ENCODE measurements around the gene C2orf49.

C2orf49 gene

DNA sequence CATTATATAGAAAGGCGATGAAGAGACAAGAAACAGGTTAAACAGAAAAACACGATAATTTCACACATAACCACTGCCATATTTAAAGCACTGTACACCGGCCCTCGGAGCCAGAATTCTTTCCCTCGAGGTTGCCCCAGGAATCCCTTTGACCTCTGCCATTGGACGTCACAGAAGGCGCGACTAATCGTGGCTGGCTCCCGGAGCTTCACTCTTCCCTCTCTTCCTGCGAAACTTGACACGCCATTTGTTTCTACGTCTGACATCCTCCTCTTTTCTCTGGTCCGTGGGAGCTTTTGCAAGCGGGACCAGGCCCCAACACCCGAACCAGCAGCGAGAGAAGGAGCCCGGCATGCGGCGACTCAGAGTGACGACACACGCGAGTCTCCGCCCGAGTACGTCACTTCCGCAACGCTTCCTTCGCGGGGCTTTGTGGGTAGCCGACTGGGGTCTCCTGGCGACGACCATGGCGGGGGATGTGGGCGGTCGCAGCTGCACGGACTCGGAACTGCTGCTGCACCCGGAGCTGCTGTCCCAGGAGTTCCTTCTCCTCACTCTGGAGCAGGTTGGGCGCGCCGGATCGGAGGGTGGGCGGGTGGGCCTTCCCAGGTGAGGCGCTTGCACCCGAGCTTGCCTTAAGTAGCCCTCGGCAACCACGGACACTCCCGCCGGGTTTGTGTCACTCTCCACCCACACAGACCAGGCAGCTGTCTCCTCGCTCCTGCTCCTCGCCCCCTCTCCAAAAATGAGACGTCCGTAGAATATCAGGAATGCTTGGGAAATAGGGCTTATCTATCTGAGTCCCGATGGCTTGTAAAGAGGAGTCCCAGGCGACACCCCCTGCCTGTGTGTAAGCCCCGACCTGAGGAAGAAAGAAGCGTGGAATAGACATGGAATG lies at the start of gene C2orf49:
Gene C2orf49 (plus strand): TSS at position 419 of the 898 bp plus-strand sequence. CDS start 48 bp downstream, at position 467.
- peak; percentile 93 for DNase-seq

DNA sequence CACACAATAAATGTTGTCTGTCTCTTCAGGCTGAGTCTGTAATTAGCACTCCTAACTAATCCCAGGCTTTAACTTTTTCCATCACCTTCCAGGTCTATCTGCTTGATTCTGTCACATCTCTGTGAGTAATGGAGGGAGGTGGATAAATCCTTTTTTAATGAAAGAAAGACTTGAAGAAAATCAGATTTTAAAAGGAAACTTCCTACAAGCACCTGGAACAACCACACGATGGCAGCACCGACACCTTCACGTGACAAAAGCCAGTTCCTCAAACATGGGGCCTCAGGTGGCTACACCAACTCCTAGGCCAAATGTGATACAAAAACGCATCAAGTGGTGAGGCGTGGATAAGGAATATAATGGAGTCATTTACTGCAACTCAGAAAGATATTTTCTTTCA lies 49.6 kb upstream of the C2orf49 start:
- no peak for DNase-seq

DNA sequence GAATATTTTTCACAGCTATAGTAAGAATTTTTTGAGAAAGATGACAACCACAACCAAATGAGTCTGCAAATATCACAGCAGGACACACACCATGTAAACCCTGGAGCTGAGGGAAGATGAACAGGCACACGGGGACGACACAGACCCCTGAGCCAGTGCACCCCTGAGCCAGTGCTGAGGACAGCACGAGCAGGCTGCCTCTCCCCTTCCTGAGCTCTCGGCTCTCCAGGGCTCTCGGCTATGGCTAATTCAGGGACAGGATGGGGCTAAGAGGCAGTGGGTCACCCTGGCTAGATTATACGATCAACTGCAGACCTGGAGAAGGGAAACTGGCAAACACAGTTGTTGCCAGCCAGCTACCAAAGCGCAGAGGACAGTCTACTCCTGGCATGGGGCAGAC lies 49.2 kb upstream of the C2orf49 start:
- no peak for DNase-seq

DNA sequence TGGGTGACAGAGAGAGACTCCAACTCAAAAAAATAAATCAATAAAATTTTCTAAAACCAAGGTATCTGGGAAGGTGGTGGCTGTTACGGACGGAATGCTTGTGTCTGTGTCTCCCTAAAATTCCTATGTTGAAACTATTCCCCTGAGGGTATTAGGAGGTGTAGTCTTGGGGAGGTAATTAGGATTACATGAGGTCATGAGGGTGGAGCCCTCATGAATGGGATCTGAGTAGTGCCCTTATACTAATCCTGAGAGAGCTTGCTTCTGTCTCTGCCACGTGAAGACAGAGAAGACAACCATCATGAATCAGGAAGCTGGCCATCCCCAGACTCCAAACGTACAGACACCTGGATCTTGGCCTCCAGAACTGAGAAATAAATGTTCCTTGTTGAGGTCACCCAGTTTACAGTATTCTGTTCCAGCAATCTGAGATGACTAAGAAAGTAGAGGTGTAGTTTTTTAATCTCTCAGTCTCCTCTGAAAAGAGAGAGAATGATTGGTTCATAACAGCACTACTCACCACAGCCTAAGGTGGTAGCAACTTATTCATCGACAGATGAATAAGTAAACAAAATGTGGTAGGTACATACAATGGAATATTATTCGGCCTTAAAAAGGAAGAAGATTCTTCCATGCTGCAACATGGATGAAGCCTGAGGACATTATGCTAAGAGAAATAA lies 46.2 kb upstream of the C2orf49 start:
- DNase-seq = no peak

DNA sequence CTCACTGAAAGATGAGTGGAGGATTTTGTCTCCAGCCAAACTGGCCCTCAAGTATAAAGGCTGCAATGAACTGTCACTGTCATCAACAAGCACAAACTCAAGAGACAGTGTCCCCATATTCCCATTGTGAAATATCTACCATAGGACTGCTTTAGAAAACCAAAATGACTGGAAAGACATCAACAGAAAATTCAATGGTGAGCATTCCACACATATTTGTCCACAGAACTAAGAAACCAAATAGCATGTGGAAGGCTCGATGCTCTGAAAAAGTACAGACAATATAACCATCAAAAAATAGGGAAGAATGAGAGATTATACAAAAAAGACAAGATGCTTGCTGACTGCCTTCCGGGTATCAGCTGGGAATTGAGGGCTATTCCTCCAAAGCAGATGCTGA lies 45.4 kb upstream of the C2orf49 start:
- no peak for DNase-seq

DNA sequence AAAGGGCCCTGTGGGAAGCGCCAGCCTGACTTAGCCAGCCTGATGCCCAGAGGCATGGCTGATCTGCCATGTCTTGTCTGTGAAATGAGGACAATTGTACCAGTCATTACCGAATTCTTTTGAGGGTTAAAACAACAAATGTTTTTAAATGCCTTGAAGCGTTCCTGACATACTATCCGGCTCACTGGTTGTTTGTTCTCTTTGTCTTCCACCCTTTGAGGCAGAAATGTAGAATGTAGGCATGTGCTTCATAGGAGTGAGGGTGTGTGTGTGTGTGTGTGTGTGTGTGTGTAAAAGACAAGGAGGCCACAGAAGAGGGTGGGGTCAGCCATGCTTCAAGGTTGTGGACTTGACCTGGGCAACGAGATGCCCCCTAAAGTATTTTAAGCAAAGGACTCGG lies 43.3 kb upstream of the C2orf49 start:
- DNase-seq = no peak

DNA sequence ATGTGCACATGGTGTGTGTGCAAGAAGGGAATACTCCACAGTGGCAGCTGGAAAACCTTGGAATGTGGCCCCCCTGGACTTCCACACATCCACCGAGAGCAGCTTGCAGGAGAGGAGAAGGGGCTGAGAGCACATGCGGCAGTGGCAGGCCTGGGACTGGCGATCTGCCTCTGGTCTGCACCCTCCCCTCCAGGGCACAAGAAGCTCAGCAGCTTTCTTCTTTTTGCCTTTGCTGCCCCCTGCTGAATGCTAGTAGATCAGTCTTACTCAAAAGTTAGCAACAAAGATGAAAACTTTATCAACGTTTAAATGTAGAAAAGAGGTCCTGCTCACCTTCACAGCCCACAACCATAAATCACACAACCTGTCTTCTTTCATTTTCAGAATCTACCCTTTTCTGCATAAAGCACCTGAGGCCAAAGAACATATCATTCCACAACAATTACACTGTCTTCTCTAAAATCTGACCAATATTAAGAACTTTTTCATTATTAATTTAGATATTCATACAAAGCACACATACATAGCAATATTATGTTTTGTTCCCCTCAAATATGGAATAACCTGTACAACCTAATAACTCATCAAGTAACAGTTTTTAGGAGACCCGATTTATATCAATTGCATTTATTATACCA lies 42.4 kb upstream of the C2orf49 start:
- peak; percentile 47 for DNase-seq

DNA sequence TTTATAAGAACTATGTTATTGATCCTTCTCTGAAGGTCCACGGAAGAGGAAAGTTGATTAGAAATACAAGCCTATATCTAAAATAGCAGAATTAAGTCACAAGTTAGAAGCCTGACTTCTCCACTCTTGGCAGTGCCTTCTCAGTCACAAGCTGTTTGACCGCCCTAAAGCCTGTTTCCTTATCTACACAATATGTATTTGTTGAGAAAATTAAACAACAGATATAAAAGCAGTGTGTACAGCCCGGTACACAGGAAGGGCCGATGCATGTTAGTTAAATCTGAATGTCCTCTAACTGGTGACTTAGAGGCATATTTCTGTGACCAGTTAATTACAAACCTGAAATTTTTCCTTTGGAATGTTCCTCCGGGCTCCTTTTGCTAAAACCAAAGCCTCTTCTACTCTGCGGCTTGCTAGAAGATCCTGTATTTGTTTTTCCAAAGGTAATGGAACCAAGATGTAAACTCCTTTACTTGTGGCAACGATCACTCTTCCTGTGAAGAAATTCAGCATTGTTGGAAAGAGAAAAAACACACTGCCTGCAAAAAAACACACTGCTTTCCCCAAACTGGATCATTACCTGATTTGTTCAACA lies 41.2 kb upstream of the C2orf49 start:
- DNase-seq = no peak

DNA sequence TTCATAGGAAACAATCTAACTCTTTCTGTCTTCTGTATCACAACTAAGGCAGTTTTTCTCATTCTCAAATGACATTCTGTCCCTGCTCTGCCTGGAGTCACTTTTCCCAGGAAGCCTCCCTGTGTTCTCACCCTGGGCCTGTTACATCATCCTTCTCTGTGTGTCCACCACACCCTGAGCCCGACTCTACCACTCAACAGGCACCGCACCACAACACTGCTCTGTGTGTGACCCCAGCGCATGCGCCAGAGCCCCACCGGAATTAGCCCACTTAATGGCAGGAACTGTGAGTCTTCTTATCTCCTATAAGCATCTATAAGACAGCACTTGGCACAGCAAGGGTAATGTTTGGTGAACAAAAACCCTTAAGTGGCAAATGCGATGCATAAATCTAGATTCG lies 40.1 kb upstream of the C2orf49 start:
- no peak for DNase-seq

DNA sequence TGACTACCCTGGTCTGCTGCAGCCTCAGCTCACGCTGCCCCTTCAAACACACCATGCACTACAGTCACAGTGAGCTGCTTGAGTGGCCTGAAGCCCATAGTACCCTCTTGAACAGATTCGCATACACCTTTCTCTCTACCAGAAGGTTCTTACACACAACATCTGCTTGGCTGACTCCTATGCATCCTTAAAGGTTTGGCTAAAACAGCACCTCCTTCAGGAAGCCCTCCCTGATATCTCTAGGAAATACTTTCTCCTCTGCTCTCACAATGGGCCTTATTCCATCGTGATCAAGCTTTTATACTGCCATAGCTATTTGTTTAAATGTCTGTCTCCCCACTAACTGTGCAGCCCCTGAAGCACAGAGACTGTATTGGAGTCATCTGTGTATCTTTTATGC lies 39.3 kb upstream of the C2orf49 start:
- no peak for DNase-seq

DNA sequence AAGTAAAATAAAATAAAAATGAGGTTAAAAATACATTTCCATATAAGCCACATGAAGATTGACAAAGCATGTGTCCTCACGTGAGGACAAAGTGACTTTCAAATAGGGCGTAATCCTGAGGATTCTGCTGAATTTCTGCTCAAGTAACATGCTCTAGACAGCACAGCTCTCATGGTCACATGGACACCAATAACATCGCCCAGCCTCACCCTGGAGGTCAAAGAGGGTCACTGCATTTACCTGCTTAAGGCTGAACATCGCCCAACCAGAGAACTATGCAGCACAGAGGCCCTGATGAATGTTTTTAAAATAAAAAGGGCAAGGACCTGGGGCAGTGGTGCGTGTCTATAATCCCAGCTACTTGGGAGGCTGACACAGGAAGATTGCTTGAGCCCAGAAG lies 38.0 kb upstream of the C2orf49 start:
- DNase-seq = no peak

DNA sequence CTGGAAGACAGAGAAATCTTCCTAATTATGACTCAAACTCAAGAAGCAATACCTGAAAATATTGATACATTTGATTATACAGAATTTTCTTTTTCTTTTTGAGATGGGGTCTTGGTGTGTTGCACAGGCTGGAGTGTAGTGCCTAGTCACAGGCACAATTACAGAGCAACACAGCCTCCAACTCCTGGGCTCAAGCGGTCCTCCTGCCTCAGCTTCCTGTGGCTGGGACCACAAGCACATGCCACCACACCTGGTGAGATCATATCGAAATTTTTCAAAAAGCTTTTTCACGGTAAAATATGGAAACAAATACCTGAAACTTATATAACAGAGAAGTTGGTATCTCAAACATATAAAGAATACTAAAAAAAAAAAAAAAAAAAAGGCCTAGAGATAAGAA lies 35.7 kb upstream of the C2orf49 start:
- no peak for DNase-seq

DNA sequence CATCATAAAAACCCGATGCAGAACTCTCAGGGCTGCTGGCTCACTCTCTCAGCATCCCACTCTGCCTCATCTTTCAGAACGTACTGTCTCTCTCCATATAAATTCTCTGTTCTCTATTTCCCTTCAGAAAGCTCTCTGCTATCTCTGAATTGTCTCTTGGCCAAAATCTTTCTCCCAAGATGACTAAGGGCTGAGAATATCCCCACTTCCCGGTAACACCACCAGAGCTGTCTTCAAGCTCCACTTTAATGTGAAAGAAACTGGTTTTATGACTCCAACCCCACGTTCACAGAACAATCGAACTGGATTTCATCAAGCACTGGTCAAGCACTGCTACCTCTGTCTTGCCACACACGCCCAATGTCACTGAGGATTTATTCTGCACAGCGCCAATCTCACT lies 30.2 kb upstream of the C2orf49 start:
- DNase-seq = no peak

DNA sequence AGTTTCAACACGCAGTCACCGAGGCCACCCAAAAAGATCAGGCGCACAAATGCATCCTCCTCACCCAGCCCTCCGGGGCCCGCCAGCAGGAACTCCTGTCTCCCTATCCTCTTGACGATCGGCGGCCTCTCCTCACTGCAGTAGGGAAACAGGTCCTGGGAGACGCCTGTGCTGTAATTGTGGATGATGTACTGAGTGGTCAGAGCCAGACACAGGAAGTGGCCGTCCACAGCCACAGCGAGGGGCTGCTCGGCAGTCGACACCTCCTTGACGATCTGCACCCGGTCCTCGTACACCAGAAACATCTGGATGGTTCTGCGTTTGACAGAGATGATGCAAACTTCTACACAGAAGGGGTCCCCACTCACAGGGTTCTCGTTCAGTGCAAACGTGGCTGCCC lies 29.8 kb upstream of the C2orf49 start:
- DNase-seq = no peak

DNA sequence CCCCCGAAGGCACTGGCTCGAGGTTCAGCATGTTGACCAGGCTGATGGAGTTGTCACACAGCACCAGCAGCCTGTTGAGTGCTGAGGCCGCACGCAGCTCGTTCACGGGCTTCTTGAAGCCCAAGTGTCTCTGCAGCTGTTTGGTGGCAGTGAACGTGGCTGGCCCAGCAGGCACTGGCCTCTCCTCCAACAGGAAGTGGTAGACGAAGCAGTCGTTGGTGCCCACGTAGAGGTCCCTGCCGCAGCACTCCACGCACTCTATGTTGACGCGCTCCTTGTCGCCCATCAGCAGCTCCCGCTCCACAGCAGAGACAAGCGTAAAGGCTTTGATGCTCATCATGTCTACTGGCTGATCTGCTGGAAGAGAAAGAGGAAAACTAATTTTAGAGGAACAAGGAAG lies 29.4 kb upstream of the C2orf49 start:
- DNase-seq = no peak

DNA sequence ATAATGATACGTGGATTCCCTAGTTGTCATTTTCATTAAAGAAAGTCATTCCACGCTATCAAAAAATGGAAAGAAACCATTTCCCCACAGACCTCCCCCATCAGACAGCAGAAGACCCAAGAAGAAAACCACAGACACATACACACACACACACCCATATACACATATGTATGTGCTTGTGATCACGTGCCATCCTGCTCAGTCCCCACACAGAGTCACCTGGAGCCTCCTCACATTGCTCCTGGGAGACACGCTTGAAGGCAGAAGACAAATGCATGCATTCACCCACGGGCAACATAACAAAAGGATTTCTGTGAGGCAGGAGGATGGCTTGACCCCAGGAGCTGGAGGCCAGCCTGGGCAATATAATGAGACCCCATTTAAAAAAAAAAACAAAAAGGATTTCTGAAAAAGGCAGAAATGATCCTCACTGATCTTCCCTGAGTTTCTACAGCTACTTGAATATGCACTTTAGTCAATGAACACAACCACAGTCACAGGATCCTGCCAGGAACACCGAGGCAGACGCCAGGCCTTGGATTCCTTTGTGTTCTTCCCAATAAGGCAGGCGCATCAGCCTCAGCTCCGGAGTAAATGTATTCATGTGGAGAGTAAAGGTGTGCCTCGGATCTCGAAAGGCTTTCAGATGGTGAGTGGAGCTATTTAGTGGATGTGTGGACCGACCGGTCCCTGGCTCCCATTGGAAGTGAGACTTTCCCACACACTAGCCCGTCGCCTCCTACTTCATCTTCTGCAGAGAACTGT lies 28.8 kb upstream of the C2orf49 start:
- DNase-seq = no peak

DNA sequence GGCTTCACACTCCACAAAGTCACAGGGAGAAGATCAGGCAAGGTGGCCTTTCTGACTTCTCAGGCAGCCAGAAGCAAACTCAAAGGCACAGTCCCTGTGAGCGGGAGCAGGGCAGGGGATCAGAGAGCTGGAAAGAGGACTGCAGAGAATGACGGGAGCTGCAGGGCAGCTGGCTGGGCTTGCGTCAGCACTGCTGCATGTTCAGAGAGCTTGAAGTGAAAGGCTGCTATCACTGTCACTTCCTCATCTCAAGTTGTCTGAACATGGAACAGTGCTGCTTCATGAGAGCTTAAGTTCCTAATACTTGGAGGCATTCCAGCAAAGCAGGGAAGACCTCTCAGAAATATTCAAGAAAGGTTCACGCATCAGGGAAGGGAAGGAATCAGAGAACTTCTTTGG lies 28.2 kb upstream of the C2orf49 start:
- DNase-seq = no peak

DNA sequence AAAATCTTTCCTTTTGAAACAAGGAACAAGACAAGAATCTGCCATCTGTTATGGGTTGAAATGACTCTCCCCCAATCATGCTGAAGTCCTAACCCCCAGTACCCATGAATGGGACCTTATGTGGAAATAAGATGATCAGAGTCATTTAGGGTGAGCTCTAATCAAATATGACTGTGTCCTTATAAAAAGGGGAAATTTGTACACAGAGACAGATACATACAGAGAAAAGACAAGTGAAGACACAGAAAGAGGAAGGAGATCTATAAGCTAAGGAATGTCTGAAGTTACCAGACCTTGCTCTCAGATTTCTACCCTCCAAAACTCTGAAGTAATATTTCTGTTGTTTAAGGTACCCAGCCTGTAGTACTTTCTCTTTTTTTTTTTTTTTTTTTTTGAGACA lies 23.5 kb upstream of the C2orf49 start:
- DNase-seq = no peak

DNA sequence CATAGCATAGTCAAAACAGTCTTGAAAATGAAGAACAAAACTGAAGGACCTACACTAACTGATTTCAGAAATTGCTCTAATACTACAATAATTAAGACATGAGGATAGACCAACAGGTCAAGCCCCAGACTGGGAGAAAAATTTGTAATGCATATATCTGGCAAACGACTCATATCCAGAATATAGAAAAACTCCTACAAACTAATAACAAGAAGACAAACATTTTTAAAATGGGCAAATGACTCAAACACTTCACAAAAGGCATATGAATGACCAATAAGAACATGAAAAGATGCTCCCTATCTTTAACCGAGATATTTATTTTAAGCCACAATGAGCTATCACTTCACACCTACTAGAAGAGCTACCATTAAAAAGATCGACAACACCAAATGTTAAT lies 22.0 kb upstream of the C2orf49 start:
- no peak for DNase-seq

DNA sequence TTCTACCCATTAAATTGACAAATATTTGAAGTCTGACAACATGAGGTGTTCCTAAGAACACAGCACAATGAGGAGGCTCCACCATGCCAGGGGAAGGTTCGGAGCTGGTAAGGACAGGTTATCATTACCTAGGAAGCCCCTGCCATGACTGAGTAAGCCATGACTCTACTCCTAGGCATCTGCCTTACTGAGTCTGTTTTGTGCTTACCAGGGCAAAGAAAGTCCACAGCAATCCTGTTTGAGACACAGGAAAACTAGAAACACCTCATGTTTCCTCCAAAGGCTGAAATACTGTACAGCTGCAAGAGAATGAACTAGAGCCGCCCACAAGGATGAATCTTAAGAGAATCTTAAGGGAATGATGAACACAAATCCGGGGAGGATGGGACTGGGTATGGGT lies 19.4 kb upstream of the C2orf49 start:
- DNase-seq = no peak

DNA sequence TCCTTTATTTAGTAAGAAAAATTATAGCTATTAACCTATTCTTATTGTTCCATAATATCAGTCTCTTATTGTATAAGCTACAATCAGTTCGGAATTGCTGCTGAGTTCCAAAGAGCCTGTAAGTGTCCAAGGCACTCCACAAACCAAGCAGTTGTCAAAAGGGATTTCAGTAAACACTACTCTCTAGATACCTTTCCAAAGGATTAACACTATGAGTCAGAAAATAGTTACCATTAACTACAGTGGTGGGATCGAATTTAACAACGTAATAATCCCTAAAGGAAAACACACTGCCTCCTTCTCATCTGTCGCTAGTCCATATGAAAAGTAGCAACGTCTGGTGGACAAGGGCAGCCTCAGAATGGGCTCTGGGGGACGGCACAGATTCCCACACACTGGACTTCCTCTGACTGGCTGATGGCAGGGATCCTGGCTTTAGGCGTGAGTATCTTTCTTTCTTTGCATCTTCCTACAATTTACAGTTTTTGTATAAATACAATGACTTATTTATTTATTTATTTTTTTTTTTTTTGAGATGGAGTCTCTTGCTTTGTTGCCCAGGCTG lies 16.6 kb upstream of the C2orf49 start:
- no peak for DNase-seq

DNA sequence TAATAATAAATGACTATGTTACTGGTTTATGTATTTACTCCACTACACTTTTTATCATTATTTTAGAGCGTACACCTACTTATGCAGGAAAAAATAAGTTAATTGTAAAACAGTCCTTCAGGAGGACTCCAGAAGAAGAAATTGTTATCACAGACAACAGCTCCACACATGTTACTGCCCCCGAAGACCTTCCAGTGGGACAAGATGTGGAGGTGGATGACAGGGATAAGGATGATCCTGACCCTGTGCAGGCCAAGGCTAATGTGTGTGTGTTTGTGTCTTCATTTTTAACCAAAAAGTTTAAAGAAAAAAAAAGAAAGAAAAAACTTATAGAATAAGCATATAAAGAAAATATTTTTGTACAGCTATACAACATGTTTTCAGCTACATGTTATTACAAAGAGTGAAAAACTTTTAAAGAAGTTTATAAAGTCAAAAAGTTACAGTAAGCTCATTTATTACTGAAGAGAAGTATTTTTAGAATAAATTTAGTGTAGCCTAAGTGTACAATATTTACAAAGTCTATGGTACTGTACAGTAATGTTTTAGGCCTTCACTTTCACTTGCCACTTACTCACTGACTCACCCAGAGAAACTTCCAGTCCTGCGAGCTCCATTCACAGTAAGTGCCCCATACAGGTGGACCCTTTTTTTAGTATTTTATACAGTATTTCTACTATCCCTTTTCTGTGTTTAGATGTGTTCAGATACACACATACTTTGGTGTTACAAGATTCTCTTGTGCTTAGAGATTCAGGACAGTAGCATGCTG lies 15.3 kb upstream of the C2orf49 start:
- DNase-seq = no peak

All from left hindlimb (tissue), 1 donor.